HEK293 (cell line): ENCODE measurements around the gene ATF6.

Experiments used
- CTCF ChIA-PET: fragments of 350-600 bp; formaldehyde crosslinking; extraction: SDS; loops from one replicate; lab custom pipeline; 2021; ENCODE audit warnings: antibody characterized with exemption; lab: Yijun Ruan, JAX
- POLR2A ChIA-PET: fragments of 300-600 bp; formaldehyde crosslinking; extraction: SDS; loops from one replicate; lab custom pipeline; 2020; ENCODE audit warnings: antibody characterized with exemption, inconsistent platforms; lab: Yijun Ruan, JAX
- H3K27ac ChIP-seq: fragments of 200-500 bp; sonication (Bioruptor generic); 2 replicates; pipeline ENCODE4 v1.5.1; 2014; ENCODE audit warnings: low read depth, low read length, control low read depth, inconsistent platforms; ENCODE audit errors: extremely low read depth
- H3K36me3 ChIP-seq, 2 experiments: fragments of 200-500 bp in 1 of 2; sonication (Bioruptor generic) in 1 of 2; 1 replicate in 1 of 2; 2 replicates in 1 of 2; pipeline ENCODE4 v1.5.1; 2014 to 2017; ENCODE audit warnings: inconsistent platforms in 2 of 2, low read length in 2 of 2; ENCODE audit not compliant: control insufficient read depth in 2 of 2, insufficient read depth in 1 of 2
- H3K4me1 ChIP-seq: fragments of 200-500 bp; sonication (Bioruptor generic); 2 replicates; pipeline ENCODE4 v1.5.1; 2014; ENCODE audit warnings: mild to moderate bottlenecking, low read length, inconsistent platforms; ENCODE audit not compliant: control insufficient read depth, insufficient read depth
- H3K4me3 ChIP-seq: 2 replicates; pipeline ENCODE4 v1.5.1; 2011; ENCODE audit warnings: low read depth, mild to moderate bottlenecking, control low read depth, low read length, moderate library complexity
- H3K9me3 ChIP-seq: fragments of 200-500 bp; sonication (Bioruptor generic); 2 replicates; pipeline ENCODE4 v1.5.1; 2014; ENCODE audit warnings: low read depth, low read length, inconsistent platforms; ENCODE audit not compliant: control insufficient read depth, insufficient read depth
- BCL11A ChIP-seq: fragments of 450-650 bp; formaldehyde crosslinking; IDR thresholded peaks from 2 replicates; pipeline ENCODE4 v1.5.1; 2016; ENCODE audit warnings: low read depth, missing biosample characterization, missing genetic modification characterization
- PATZ1 ChIP-seq: fragments of 450-650 bp; formaldehyde crosslinking; IDR thresholded peaks from 2 replicates; pipeline ENCODE4 v1.5.1; 2016; ENCODE audit warnings: missing biosample characterization, missing genetic modification characterization
- PRDM1 ChIP-seq: fragments of 450-650 bp; formaldehyde crosslinking; IDR thresholded peaks from 2 replicates; pipeline ENCODE4; 2016; ENCODE audit warnings: missing biosample characterization, missing genetic modification characterization
- PRDM2 ChIP-seq: fragments of 450-650 bp; formaldehyde crosslinking; IDR thresholded peaks from 2 replicates; pipeline ENCODE4 v1.5.1; 2016; ENCODE audit warnings: missing biosample characterization, missing genetic modification characterization, borderline replicate concordance
- SCRT2 ChIP-seq: fragments of 450-650 bp; formaldehyde crosslinking; IDR thresholded peaks from 2 replicates; pipeline ENCODE4 v1.5.1; 2016; ENCODE audit warnings: missing biosample characterization, missing genetic modification characterization
- ZNF169 ChIP-seq: fragments of 450-650 bp; formaldehyde crosslinking; IDR thresholded peaks from 2 replicates; pipeline ENCODE4 v1.5.1; 2016; ENCODE audit warnings: missing biosample characterization, missing genetic modification characterization
- ZNF174 ChIP-seq: fragments of 450-650 bp; formaldehyde crosslinking; IDR thresholded peaks from 2 replicates; pipeline ENCODE4 v1.5.0; 2017; ENCODE audit warnings: missing biosample characterization, mild to moderate bottlenecking, missing genetic modification characterization
- ZNF223 ChIP-seq: fragments of 450-650 bp; formaldehyde crosslinking; IDR thresholded peaks from 2 replicates; pipeline ENCODE4 v1.5.1; 2016; ENCODE audit warnings: missing biosample characterization, missing genetic modification characterization
- ZNF248 ChIP-seq: fragments of 450-650 bp; formaldehyde crosslinking; IDR thresholded peaks from 2 replicates; pipeline ENCODE4 v1.5.1; 2017; ENCODE audit warnings: missing biosample characterization, missing genetic modification characterization
- ZNF280D ChIP-seq: fragments of 450-650 bp; formaldehyde crosslinking; IDR thresholded peaks from 2 replicates; pipeline ENCODE4 v1.5.1; 2016; ENCODE audit warnings: missing biosample characterization, missing genetic modification characterization
- ZNF416 ChIP-seq: fragments of 450-650 bp; formaldehyde crosslinking; IDR thresholded peaks from 2 replicates; pipeline ENCODE4 v1.5.1; 2016; ENCODE audit warnings: missing biosample characterization, missing genetic modification characterization
- ZNF561 ChIP-seq: fragments of 450-650 bp; IDR thresholded peaks from 2 replicates; pipeline ENCODE4 v1.5.1; 2018; ENCODE audit warnings: missing biosample characterization, missing genetic modification characterization, borderline replicate concordance
- ZNF645 ChIP-seq: fragments of 450-650 bp; formaldehyde crosslinking; IDR thresholded peaks from 2 replicates; pipeline ENCODE4; 2016; ENCODE audit warnings: missing biosample characterization, missing genetic modification characterization
- ZNF707 ChIP-seq: fragments of 450-650 bp; formaldehyde crosslinking; IDR thresholded peaks from 2 replicates; pipeline ENCODE4 v1.5.1; 2016; ENCODE audit warnings: missing biosample characterization, missing genetic modification characterization
- ZNF791 ChIP-seq: fragments of 450-650 bp; formaldehyde crosslinking; IDR thresholded peaks from 2 replicates; pipeline ENCODE4 v1.5.1; 2016; ENCODE audit warnings: missing biosample characterization, missing genetic modification characterization

The ATF6 gene

GRCh38 chr1:161985301-161985822, 219.2 kb downstream of the ATF6 start:
- Histone ChIP-seq H3K9me3 (no peaks in the 10 kb centered on the region), H3K4me1 (no peaks in the 10 kb centered on the region), H3K4me3 (no peak overlapping the region), H3K27ac (no peak overlapping the region), H3K36me3 (no peaks in the 10 kb centered on the region)
- ChIA-PET CTCF (no interaction called here), POLR2A (no interaction called here)
- TF ChIP-seq ZNF561, result no peak

GRCh38 chr1:161986328-161986727, 220.2 kb downstream of the ATF6 start:
- Histone ChIP-seq H3K4me1 (no peaks in the 10 kb centered on the region), H3K9me3 (no peaks in the 10 kb centered on the region), H3K36me3 (no peaks in the 10 kb centered on the region), H3K4me3 (no peak overlapping the region), H3K27ac (no peak overlapping the region)
- TF ChIP-seq ZNF169, result no peak
- TF ChIP-seq PRDM2, result no peak
- TF ChIP-seq ZNF174 (tag by site-specific recombination), result no peak
- no peak for TF ChIP-seq ZNF791 (tag by site-specific recombination)
- no peak for TF ChIP-seq BCL11A (tag by site-specific recombination)
- no peak for TF ChIP-seq SCRT2
- TF ChIP-seq ZNF223 (tag by site-specific recombination), result no peak
- no peak for TF ChIP-seq ZNF280D (tag by site-specific recombination)
- no peak for TF ChIP-seq PRDM1 (tag by site-specific recombination)
- no peak for TF ChIP-seq ZNF248
- no peak for TF ChIP-seq ZNF645 (tag by site-specific recombination)
- TF ChIP-seq ZNF416 (tag by site-specific recombination), result no peak
- TF ChIP-seq ZNF707, result no peak
- no peak for TF ChIP-seq PATZ1
- POLR2A ChIA-PET, result no interaction called here
- CTCF ChIA-PET, result interaction anchor here (0.9 kb wide), 1 partner anchor 29 kb away, joined by 3 read pairs; no protein-coding TSS in a partner anchor
